COLO668 (cell line): Measurements from ENCODE around the gene SLC9C2.
"Not testable (repeated sequence)": the region's sequence is repeated elsewhere in the genome, so short reads cannot be mapped to it uniquely, and the experiment has no call there.

Experiments used
- DNase-seq: peaks from one replicate; lab custom pipeline; 2025; ENCODE audit not compliant: unreplicated experiment; lab: John Stamatoyannopoulos, UW

SLC9C2 gene

DNA sequence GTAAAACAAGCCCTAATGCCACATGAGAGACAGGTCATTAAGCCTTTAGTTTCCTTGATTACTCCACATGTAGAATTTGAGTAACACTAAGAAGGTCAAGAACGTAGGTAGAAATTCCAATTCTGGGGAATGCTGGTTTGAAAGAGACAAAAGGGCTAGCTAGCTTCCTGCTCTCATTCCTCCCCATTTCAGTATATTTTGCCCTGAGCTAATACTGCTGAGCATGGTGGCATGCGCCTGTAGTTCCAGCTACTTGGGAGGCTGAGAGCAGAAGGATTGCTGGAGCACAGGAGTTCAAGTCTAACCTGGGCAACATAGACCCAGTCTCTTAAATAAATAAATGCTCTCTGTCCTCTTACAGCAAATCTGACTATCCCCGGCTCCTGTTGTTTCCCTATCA is 112.9 kb downstream of the SLC9C2 start:
- DNase-seq = no peak

DNA sequence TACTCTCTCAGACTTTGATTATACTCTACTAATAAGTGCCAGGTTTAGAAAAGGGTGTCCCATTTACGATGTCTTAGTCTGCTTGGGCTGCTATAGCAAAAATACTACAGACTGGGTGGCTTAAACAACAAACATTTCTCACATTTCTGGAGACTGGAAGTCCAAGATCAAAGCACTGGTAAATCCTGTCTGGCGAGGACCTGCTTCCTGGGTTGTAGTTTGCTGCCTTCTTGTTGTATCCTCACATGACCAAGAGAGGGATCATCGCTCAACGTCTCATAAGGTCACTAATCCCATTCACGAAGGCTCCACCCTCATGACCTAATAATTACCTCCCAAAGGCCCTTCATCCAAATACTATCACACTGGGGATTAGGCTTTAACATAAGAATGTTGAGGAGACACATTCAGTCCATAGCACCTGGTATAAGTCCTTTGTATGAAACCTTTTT is 113.7 kb downstream of the SLC9C2 start:
- no peak for DNase-seq

DNA sequence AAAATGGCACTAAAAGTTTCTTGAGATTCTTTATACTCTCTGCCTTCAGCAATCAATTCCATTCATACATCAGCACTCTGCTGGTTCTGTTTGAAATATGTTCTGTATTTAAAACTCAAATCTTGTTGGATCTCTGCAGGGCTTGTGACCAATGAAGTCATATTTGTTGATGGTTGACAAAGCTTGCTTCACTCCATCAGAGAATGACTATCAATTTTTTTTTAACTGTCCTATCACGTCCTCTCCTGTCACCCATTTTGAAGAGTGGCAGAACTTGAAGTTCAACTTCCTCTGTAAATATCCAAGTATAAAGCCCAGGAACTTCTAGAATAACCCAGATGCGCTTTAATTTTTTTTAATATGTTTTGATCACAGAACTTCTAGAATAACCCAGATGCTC is 114.9 kb downstream of the SLC9C2 start:
- DNase-seq = no peak

DNA sequence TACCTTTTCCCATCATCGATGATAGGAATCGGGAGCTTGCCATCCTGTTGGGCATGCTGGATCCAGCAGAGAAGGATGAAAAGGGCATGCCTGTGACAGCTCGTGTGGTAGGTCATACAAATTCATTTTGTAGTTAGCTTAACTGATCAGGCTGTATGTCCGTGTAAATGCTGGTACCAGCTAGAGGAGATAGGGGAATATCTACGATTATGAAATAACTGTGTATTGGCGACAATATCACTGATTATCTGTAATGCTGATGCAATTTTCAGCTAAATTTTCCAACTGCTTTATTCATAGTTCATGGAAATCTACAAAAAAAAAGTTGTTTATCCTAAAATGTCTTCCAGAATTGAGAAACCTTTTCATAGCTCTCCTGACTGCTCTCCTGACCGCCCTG is 117.5 kb downstream of the SLC9C2 start:
- DNase-seq = no peak

DNA sequence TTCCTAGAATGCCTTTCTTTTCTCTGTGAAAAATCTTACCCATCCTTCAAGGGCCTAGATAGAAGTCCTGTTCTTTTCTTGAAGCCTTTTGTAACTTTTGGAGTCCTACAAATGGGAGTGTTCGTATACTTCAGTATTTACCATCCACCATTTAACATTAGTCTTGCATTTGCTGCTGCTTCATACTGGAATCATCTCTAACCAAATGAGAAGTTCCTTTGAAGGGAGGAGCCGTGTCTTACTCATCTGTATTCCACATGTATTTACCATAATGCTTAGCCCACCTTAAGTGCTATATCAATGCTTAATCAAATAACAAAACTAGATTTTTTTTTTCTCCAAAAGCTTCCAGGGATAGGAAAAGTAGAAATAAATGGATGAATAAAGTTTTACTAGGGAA is 118.6 kb downstream of the SLC9C2 start:
- DNase-seq = no peak

DNA sequence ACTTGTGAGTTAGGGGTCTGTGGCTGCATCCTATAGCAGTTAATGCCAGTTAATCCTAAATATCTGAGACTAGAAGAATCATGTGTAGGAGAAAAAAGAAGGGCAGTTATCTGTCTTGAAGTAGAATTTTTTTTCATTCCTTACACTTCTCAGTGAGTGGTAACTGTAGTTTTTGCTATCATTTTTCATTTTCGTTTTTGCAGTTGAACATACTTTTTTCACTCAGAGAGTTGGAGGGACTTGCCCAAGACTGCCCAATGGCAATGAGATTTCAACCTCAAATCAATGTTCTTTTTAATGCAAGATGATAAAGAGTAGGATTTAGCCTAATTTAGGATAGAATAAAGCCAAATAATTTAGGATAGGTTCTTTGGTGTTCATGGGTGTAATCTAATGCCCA is 120.2 kb downstream of the SLC9C2 start:
- DNase-seq = no peak

DNA sequence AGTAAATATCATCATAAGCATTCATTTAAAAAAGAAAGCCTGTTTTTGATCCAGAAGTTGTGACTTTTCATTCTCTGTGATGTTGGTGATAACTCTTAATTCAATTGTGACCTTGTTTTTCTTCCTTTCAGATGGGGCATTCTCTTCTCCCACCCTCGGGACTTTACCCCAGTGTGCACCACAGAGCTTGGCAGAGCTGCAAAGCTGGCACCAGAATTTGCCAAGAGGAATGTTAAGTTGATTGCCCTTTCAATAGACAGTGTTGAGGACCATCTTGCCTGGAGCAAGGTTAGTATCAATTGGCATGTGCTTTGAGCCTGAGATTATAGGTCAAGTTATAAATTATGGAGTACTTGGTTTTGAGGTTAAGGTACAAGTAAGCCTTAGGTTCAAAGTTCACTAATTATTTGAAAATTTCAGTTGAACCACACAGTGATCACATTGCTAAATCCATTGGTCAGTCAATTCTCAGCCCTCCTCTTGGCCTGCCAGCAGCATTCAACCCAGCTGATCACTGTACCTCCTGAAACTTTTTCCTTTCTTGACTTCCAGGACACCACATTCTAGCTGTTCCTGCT is 121.6 kb downstream of the SLC9C2 start:
- no peak for DNase-seq

DNA sequence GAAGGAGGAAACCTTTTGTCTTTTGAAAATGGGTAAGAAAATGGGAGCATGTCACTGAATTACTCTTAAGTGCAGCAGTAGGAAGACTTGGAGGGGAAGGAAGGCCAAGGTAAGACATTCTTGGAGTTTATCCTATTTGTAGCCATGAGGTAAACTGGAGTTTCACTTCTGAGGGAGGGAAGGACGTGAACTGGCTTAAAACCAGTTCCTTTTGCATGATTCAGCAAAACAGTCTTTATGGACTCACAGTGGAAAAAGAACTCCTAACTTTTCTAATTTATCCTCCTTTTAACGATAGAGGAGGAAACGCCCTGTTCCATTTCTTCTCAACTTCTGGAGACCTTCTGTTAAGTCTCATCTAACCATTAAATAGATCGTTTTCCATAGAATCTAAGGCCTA is 123.2 kb downstream of the SLC9C2 start:
- DNase-seq = no peak

DNA sequence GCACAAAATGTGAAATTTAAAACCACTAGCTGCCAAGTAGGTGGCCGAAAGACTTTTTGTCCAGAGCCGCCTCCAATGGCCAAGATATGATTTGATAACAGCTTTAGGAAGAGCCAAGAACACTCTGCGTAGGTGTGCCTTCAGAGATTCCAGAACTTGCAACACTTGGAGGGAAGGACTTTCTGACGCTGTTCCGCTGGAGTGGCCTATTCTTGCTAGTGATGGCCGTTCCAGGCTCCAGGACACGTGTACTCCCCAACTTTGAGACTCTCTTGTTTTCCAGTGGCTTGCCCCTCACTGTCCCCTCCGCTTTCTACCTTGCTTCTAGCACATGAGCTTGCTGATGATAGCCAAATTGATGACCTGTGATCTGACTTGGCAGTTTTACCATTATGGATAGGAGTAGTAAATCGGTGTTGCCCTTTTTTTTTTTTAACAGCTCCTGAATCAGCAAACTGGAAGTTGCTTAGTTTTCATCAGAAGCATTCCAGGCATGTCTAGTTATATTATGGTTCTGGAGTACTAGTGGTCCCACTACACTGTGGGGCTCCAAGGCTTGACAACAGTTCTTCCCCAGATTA is 124.7 kb downstream of the SLC9C2 start:
- DNase-seq = peak; percentile 30

DNA sequence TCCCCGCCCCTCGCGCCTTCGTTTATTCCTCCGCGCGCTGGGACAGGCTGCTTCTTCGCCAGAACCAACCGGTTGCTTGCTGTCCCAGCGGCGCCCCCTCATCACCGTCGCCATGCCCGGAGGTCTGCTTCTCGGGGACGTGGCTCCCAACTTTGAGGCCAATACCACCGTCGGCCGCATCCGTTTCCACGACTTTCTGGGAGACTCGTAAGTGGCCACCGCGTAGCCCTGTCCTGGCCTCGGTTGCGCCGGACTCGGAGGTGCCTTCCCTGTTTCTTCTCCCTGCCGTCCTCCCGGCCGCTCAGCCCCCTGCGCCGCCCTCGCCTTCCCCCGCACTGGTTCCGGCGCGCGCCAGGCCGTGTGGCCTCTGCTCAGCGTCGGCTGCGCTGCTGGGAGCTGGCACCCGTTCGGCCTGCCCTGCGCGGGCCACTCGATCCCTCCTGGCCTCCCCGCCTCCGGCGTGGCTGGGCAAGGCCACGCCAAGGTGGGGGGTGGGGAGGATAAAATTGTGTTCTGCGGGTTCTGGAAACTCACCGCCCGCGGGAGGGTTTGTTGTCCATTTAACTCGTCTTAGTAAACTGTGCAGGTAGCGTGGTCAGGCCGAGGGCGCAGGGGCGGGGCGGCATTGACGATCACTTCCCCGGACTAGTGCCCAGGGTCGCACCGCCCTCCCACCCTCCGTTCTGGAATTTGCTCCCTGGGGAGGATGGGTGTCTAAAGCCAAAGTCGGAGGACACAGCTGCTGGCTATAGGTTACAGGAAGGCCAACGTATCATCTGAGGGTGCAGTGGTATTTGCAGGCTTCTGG is 125.4 kb downstream of the SLC9C2 start, which contains the start of gene PRDX6:
TSS of gene PRDX6 (plus strand) at position 50 of the 808 bp plus-strand sequence. CDS start at position 113, 63 bp downstream.
- peak; percentile 78 for DNase-seq

DNA sequence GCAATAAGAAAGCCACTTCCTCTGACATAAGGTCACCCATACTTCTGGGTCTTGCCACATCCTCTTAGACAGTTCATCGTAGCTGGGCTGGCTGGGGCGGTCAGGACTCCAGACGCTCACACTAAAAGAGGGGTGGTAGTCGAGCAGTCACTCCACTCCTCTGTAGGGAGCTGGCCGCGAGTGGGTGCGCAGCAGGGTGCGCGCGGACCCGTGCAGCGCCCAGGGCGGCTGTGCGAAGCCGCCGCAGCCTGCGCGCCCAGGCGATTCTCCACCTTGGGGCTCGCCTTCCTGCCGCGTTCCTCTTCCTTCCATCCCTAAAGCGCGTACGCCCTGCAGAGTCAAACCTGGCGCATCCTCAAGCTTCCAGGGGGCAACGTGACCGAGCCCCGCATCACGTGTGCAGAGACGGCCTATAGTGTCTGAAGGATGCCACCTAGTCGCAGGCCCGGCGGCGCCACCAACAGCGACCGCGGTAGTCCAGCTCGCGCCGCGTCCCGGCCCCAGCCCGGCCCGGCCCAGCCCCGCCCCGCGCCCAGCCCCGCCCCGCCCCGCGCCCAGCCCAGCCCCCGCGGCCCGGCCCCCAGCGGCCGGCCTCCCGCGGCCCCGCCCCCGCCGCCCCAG is 126.1 kb downstream of the SLC9C2 start:
- DNase-seq = peak; percentile 96

DNA sequence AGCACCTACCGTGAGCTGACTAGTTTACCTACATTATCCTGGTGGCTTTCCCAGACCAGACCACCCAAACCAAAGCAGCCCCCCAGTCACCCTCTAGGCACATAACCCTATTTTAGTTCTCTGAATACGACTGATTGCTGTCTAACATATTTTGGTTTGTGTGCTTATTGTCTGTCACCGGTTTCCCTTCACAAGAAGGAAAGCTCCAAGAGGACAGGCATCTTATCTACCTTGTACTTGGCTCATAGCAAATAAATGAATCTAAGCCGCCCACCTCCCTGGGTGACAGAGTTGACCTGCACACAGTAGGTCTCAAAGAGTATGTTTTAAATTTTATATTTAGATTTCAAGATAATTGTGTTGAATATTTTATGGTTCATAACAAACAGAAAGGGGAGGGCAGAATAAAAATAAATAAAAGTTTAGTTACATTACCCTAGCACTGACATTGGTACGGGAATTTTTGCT is 126.6 kb downstream of the SLC9C2 start:
- no peak for DNase-seq

DNA sequence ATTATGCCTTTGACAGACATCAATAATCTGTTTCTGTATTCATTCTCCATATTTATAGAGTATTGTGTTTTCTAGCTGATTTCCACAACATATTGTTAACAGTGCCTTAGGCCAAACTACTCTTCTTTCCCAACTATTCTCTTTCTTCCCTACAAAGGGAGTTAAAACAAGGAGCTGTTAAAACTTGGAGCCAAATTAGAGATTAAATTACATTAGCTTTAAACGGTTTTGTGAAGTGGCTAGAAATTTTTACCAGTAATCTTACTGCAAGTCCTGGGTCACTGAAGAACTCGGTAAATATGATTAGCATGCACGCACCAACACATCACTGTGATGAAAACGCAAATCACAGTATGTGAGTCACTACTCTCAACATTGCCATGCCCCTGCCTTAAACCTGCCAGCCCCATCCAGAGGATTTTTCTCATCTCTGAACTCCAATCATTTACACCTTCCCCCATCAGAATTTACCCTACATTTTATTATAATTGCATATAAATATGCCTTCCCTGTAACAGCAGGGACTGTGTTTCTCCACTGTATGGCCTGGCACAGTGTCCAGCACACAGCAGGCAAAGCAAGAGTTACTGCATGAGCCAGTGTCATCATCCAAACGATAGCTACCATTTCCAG is 127.2 kb downstream of the SLC9C2 start:
- DNase-seq = no peak

DNA sequence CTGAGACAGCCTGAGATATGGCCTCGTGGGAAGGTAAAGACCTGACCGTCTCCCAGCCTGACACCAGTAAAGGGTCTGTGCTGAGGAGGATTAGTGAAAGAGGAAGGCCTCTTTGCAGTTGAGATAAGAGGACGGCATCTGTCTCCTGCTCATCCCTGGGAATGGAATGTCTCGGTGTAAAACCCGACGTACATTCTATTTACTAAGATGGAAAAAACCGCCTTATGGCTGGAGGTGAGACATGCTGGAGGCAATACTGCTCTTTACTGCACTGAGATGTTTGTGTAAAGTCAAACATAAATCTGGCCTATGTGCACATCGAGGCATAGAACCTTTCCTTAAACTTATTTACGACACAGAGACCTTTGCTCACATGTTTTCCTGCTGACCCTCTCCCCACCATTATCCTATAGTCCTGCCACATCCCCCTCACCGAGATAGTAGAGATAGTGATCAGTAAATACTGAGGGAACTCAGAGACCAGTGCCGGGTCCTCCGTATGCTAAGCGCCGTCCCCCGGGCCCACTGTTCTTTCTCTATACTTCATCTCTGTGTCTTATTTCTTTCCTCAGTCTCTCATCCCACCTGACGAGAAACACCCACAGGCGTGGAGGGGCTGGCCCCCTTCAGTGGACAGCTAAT is 128.0 kb downstream of the SLC9C2 start:
- not testable (repeated sequence) for DNase-seq

DNA sequence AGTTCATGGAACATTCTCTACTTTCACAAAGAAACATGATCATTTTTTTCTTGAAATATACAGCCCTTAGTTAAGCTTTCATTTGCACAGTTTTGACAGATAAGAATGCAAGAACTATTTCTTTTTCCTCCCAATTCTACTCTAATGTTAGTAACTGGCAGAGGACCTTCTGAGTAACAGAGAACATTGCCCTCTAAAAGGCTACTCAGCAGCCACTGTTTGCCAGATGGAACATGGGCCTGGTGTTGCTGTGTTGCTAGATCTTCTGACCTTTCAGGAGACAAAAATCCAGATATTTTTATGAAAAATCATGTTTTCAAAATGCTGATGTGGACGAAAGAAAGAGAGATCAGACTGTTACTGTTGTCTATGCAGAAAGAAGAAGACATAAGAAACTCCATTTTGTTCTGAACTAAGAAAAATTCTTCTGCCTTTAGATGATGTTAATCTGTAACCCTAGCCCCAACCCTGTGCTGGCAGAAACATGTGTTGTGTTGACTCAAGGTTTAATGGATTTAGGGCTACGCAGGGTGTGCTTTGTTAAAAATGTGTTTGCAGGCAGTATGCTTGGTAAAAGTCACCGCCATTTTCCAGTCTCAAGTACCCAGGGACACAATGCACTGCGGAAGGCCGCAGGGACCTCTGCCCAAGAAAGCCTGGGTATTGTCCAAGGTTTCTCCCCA is 128.6 kb downstream of the SLC9C2 start:
- no peak for DNase-seq

DNA sequence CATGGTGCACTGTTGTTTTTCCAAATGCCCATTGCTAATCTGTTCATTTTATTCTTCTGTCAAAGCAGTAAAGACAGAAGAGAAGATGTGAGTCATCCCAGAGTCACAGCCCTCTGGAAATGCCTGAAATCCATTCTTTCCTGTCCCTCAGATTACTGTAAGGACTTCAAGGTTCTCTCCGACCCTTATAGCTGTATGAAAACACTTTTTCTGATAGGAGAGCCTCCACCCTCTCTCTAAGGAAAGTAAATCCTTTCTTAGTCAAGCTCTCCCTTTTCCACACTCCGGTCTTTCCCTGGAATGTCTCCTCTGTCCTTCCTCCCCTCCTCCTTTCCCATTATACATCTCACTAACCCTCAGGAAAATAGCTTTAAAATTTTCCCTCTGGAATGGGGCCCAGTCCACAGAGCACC is 129.3 kb downstream of the SLC9C2 start:
- DNase-seq = no peak

DNA sequence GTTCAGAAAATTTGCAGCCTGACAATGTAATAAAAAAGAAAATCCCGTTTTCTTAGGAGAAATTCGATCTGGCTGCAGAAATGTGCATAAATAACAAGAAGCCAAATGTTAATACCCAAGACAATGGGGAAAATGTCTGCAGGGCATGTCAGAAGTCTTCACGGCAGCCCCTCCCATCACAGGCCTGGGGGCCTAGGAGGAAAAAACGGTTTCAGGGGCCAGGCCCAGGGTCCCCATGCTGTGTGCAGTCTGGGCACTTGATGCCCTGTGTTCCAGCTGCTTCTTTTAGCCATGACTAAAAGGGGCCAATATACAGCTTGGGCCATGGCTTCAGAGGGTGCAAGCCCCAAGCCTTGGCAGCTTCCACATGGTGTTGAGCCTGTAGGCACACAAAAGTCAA is 132.3 kb downstream of the SLC9C2 start:
- DNase-seq = no peak

DNA sequence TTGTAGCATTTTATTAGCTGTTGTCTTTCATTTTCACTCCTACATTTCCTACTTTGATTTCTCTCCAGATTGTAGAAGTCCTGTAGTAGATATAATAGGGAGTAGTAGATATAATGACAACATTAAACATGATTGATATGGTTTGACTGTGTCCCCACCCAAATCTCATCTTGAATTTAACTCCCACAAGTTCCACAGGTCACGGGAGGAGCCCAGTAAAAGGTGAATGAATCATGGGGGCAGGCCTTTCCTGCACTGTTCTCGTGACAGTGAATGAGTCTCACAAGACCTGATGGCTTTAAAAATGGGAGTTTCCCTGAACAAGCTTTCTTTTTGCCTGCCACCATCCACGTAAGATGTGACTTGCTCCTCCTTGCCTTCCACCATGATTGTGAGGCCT is 133.2 kb downstream of the SLC9C2 start:
- DNase-seq = no peak

DNA sequence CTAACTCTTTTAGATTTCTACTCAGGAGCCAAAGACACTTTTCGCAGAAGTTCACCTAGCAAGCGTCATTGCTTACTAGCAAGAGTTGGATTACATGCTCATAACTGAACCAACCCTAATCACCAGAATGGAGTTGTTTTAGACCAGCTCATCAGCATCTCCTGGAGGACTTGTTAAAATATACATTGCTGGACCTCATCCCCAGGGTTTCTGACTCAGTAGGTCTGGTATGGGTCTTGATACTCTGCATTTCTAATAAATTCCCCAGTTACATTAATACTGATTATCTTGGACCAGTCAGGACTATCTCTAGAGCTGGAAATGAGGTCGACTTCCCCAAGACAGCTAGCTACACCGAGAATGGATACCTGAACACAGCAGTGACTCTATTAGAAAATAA is 135.4 kb downstream of the SLC9C2 start:
- no peak for DNase-seq

DNA sequence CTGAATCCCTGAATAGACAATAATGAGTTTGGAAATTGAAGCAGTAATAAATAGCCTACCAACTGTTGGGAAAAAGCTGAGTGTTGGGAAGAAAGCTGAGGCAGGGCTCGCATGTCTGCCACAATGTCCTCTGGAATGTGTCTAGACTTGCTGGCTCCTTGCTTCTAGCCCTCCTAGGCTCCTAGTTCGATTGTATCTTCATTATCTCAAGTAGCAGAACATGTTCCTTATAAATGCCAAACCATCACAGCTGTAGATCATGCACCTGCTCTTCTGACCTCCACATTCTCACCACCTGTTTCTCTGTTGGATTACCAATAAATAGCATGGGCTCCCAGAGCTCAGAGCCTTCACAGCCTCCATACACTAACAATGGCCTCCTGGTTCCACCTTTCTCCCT is 138.7 kb downstream of the SLC9C2 start:
- DNase-seq = not testable (repeated sequence)
